Neural cell (in vitro differentiated cells): ENCODE results near the gene A1CF.

ENCODE experiments used
- POLR2AphosphoS5 ChIP-seq: IDR thresholded peaks from 2 replicates; pipeline ENCODE4 v1.6.1; 2012
- TF ChIP-seq, protein P1 (sequence below): IDR thresholded peaks from 2 replicates; pipeline ENCODE4 v1.6.1; 2012; ENCODE audit warnings: borderline replicate concordance
- TF ChIP-seq, protein P2 (sequence below): fragments of 450-650 bp; IDR thresholded peaks from 2 replicates; pipeline ENCODE4 v1.5.1; 2014; ENCODE audit warnings: antibody characterized with exemption, mild to moderate bottlenecking, moderate library complexity; ENCODE audit not compliant: poor library complexity, severe bottlenecking

DNA sequence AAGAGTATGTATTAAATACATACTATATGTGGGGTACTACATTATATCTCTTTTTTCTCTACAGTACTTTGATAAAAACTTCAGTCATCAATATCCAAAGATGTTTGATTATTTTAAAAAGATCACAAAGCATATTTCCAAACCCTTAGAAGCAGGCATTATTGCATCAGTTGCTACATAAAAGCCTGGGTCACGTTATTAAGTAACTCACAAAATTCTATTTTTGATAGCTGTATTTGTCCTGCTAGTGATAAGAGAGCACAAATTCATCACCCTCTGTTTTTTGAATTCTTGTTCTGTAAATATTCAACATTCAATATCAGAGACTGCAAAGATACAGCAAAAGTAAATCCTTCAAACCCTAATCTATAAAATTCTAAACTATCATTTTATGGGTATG lies 30.0 kb downstream of the A1CF start:
- TF ChIP-seq POLR2AphosphoS5: no peak
- TF ChIP-seq, protein P1, sequence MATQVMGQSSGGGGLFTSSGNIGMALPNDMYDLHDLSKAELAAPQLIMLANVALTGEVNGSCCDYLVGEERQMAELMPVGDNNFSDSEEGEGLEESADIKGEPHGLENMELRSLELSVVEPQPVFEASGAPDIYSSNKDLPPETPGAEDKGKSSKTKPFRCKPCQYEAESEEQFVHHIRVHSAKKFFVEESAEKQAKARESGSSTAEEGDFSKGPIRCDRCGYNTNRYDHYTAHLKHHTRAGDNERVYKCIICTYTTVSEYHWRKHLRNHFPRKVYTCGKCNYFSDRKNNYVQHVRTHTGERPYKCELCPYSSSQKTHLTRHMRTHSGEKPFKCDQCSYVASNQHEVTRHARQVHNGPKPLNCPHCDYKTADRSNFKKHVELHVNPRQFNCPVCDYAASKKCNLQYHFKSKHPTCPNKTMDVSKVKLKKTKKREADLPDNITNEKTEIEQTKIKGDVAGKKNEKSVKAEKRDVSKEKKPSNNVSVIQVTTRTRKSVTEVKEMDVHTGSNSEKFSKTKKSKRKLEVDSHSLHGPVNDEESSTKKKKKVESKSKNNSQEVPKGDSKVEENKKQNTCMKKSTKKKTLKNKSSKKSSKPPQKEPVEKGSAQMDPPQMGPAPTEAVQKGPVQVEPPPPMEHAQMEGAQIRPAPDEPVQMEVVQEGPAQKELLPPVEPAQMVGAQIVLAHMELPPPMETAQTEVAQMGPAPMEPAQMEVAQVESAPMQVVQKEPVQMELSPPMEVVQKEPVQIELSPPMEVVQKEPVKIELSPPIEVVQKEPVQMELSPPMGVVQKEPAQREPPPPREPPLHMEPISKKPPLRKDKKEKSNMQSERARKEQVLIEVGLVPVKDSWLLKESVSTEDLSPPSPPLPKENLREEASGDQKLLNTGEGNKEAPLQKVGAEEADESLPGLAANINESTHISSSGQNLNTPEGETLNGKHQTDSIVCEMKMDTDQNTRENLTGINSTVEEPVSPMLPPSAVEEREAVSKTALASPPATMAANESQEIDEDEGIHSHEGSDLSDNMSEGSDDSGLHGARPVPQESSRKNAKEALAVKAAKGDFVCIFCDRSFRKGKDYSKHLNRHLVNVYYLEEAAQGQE: no peak
- TF ChIP-seq, protein P2, sequence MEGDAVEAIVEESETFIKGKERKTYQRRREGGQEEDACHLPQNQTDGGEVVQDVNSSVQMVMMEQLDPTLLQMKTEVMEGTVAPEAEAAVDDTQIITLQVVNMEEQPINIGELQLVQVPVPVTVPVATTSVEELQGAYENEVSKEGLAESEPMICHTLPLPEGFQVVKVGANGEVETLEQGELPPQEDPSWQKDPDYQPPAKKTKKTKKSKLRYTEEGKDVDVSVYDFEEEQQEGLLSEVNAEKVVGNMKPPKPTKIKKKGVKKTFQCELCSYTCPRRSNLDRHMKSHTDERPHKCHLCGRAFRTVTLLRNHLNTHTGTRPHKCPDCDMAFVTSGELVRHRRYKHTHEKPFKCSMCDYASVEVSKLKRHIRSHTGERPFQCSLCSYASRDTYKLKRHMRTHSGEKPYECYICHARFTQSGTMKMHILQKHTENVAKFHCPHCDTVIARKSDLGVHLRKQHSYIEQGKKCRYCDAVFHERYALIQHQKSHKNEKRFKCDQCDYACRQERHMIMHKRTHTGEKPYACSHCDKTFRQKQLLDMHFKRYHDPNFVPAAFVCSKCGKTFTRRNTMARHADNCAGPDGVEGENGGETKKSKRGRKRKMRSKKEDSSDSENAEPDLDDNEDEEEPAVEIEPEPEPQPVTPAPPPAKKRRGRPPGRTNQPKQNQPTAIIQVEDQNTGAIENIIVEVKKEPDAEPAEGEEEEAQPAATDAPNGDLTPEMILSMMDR: no peak
